LNCAP (cell line): ENCODE data around the gene ARHGAP45.

Experiments
- CTCF ChIP-seq: fragments of 450-650 bp; IDR thresholded peaks from 2 replicates; pipeline ENCODE4 v1.5.1; 2017; ENCODE audit warnings: mild to moderate bottlenecking

The ARHGAP45 gene

GRCh38 chr19:1087813-1088415 is 20.9 kb downstream of the ARHGAP45 start:
- no peak for TF ChIP-seq CTCF

DNA sequence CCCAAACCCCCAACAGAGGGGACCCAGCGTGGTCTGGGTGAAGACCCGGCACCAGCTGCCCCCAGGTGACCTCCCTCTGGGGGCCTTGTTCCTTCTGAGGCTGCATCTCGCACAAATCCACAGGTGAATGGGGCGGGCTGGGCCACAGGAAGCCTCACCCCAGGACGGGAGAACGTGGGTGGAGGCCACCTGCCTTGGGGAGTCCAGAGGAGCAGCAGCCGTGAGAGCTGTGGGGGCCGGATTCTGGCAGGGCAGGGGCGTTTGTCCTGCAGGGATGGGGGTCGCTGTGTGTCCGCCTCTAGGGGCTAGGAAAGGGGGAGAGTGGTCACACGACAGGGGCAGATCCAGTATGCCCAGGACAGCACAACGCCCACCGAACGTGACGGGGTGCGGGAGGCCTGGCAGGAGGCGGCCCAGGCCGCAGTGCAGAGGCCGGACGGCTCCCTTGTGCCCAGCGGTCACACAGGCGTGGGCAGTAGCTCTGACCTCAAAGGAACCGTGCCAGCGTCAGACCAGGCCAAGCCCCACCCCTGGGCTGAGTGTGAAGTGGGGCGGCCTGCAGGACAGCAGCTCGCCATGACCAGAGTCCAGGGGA is 21.5 kb downstream of the ARHGAP45 start:
- TF ChIP-seq CTCF: no peak

DNA sequence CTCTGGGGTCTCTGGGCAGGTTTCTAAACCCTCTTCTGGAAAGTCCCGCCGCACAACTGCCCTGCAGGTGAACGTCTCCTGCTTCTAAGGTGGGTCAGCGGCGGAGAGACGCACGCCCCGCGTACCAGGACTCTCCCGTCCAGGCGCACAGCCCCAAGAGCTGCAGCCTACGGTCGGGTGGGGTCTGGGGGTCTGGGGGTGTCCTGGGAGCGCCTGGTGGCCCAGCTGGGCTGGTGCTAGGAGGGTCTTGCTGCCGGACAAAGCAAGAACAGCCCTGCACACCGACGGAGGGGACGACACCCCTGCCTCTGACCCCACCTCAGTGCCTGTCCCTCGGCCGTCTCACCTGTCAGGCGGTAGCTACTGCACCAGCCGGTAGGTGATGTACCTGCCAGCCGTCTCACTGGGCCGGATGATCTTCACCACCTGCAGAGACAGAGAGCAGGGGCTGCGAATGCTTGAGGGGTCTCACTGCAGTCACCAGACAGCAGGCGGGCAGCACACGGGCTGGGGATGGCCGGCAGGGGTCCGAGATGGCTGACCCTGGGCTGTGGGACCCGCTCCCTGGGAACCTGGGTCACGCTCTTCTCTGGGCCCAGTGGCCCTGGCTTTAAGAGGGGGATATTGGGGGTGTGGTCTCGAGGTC is 22.3 kb downstream of the ARHGAP45 start:
- TF ChIP-seq CTCF: no peak

- TF ChIP-seq CTCF: no peak
Observed at GRCh38 chr19:1089891-1090290, 22.9 kb downstream of the ARHGAP45 start.

- no peak for TF ChIP-seq CTCF
Observed at GRCh38 chr19:1090731-1091543, 24.0 kb downstream of the ARHGAP45 start.

- TF ChIP-seq CTCF: no peak
Observed at GRCh38 chr19:1091544-1092175, 24.7 kb downstream of the ARHGAP45 start.

- no peak for TF ChIP-seq CTCF
Observed at GRCh38 chr19:1093330-1093729, 26.4 kb downstream of the ARHGAP45 start.
